NOMO-1 (cell line): Measurements from ENCODE around the gene INSR.

Experiments
- DNase-seq, 2 experiments: peaks; one replicate each; lab custom pipeline; 2025; ENCODE audit not compliant: unreplicated experiment in 2 of 2; lab: John Stamatoyannopoulos, UW

The INSR gene

GRCh38 chr19:7197760-7198696 lies 96.2 kb downstream of the INSR start:
- peak; percentile 91 to 96 for DNase-seq

DNA sequence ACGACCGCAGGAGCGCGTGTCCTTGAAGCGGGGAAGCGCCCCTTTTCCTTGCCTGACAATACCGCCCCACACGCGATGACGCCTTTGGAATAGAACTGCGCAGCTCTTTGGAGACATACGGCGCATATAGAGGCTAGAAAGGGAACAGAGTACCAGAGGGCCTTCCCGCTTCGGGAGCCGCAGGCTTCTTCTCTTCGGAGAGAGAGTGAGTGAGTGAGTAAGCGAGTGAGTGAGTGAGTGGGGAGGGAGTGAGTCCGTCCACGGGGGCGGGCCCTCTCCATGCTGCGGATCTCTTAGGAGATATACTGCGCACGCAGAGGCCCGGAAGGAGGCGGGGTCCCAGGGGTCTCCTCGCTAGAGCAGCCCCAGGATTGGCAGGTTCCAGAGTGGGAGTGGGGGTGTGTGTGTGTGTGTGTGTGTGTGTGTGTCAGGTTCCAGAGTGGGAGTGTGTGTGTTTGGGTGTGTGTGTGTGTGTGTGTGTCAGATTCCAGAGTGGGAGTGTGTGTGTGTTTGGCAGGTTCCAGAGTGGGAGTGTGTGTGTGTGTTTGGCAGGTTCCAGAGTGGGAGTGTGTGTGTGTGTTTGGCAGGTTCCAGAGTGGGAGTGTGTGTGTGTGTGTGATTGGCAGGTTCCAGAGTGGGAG lies 97.0 kb downstream of the INSR start:
- DNase-seq: peak; percentile 97

DNA sequence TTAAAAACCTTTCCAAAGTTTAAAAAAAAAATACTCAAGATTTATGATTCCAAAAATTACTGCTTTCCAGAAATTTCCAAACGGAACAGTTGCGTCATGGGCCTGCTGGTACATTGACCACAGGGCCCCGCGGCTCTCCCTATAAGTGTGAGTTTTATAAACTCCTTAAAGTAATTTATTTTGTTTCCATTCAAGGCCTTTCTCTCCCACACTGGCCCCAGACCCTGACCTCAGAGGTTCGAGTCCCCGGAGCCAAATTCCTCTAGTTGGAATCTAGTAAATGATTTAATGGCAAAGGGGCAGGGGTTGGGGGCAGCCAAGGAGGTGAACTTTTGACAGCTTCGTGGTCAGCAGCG lies 97.5 kb downstream of the INSR start:
- no peak for DNase-seq

DNA sequence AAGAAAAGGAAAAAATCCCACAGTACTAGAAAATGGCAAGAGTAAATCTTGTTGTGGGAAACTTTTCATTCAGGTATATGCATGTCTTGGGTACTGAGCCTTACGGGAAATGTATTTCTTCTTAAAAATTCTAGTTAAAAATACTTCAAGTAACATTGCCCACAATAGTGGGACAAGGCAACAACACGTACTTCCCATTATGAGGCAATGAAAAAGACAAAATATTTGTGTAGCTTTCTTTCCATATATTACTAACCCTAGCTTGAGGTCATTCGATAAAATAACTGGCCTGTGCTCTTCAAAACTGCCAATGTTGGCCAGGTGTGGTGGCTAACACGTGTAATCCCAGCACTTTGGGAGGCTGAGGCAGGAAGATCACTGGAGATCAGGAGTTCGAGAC lies 99.2 kb downstream of the INSR start:
- DNase-seq: no peak

DNA sequence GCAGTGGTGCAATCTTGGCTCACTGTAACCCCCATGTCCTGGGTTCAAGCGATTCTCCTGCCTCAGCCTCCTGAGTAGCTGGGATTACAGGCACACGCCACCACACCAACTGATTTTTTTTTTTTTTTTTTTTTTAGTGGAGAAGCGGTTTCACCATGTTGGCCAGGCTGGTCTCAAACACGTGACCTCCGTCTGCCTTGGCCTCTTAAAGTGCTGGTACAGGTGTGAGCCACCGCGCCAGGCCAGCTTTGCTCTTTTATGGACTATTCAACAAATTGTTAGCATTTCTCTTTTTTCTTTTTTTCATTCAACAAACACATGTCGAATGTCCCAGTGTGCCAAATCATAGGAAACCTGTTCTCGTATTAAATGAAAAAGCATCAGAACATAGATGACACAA lies 99.6 kb downstream of the INSR start:
- DNase-seq: no peak

- DNase-seq: peak; percentile 29 to 87
Measured at GRCh38 chr19:7191946-7192691, 102.1 kb downstream of the INSR start.

- no peak for DNase-seq
Measured at GRCh38 chr19:7188698-7189629, 105.2 kb downstream of the INSR start.

DNA sequence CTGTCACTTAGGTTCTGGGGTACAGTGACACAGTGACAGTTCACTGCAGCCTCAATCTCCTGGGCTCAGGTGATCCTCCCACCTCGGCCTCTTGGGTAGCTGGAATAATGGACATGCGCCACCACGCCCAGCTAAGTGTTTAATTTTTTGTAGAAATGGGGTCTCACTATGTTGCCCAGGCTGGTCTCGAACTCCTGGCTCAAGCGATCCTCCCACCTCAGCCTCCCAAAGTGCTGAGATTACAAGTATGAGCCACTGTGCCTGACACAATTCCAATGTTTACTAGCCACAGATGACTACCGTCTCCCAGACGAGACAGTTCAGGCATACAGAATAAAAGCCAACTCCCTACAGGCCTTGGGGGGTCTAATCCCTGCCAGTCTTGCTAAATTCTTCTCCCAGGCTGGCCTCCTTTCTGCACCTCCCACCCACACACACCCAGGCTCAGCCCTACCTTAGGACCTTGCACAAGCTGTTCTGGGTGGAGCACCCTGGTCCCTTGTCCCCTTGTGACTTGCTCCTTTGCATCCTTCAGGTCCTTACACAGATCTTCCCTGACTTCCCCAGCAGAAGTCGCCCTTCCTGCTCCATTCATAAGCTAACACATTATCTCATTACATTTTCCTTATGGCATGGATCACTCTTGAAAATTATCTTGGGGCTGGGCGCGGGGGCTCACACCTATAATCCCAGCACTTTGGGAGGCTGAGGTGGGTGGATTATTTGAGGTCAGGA lies 106.4 kb downstream of the INSR start:
- no peak for DNase-seq

DNA sequence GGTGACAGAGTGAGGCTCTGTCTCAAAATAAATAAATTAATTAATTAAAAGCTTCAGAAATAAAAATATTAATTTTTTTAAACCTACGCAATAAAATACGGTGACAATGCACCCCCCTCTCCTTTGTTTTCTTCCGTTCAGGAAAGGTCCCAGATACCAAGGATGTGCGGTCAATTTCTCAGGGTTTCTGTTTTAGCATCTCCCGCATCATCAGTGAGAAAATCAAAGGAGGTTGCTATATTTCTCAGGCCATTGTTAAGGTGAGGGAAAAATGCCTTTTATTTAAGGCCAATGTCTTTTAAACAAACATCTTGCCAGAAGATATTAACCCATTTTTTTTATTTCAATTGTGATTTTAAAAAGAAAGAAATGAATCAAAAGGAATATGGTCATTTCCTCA lies 111.7 kb downstream of the INSR start:
- DNase-seq: no peak

- no peak for DNase-seq
Measured at GRCh38 chr19:7179917-7180306, 114.3 kb downstream of the INSR start.

GRCh38 chr19:7177926-7178325 lies 116.3 kb downstream of the INSR start:
- DNase-seq: no peak

- no peak for DNase-seq
Measured at GRCh38 chr19:7176792-7177191, 117.4 kb downstream of the INSR start.

GRCh38 chr19:7172794-7173193 lies 121.4 kb downstream of the INSR start:
- no peak for DNase-seq

- DNase-seq: no peak
Measured at GRCh38 chr19:7170983-7171382, 123.2 kb downstream of the INSR start.

GRCh38 chr19:7168941-7169340 lies 125.3 kb downstream of the INSR start:
- DNase-seq: no peak

DNA sequence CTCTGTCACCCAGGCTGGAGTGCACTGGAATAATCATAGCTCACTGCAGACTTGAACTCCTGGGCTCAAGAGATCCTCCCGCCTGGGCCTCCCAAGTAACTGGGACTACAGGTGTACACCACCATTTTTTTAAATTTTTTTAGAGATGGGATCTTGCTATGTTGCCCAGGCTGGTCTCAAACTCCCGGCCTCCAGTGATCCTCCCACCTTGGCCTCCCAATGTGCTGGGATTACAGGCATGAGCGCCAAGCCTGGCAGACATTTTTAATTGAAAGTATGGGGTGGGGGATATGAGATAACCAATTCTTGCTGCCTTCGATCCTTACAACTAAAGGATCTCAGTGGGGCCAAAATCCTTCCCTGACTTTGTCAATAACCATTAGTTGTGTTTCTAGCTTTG lies 132.9 kb downstream of the INSR start:
- DNase-seq: no peak

DNA sequence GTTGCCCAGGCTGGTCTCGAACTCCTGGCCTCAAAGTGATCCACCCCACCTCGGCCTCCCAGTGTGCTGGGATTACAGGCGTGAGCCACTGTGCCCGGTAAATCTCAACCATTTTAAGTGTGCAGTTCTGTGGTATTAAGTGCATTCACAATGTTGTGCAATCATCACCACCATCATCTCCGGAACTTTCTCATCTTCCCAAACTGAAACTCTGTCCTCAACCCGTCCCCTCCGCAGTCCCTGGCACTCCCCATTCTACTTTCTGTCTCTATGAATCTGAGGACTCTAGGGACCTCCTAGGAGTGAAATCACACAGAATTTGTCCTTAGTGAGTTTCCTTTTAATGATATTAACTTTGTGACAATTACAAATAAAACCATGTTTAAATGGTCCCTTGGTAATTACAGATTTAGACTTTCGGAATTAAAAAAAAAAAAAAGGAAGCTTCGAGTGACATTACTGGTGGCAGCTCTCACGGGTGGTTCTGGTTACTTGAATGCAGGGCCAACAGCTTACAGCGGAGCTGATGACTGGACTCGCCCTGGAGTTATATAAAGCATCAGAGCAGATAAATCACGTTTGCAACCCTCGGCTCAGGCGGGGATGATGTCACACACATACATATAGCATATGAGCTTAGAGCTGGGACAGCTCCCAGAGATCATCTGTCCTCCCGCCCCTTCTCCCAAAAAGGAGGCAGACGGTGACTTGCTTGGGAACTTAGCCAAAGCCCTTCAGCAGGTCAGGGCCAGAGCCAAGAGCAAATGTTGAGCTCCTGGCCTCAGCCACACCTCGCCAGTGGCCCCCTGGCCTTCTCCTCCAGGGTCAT lies 134.9 kb downstream of the INSR start:
- peak; percentile 70 to 86 for DNase-seq

- DNase-seq: no peak
Measured at GRCh38 chr19:7153022-7153421, 141.2 kb downstream of the INSR start.

GRCh38 chr19:7152568-7152967 lies 141.6 kb downstream of the INSR start:
- no peak for DNase-seq
